Fibroblast of villous mesenchyme (primary cell): ENCODE data around the gene CCDC54. TPM values are rescaled to one million over a fixed set of nuclear protein-coding genes. Genes with fewer than 3 reads are reported as not detected.

Experiments used
- DNase-seq: peaks from one replicate; pipeline ENCODE4 v3.0.0-alpha.2; 2010; ENCODE audit warnings: low read depth
- H3K4me3 ChIP-seq: 2 replicates; pipeline ENCODE4 v1.5.1; 2011; ENCODE audit warnings: low read depth, mild to moderate bottlenecking, low read length
- CTCF ChIP-seq: IDR thresholded peaks from 2 replicates; pipeline ENCODE4 v1.5.1; 2012; ENCODE audit warnings: low read depth, mild to moderate bottlenecking, low read length; ENCODE audit not compliant: insufficient read depth
- total RNA-seq: library from RNA; depleted of rRNA; stranded (reverse); fragments of >200 nt; gene quantifications from 2 replicates; pipeline ENCODE4 v1.2.3, GENCODE V29; 2012

Gene CCDC54
- total RNA-seq, 1 donor: not detected

- DNase-seq: no peak
- TF ChIP-seq CTCF: no peak
- H3K4me3 ChIP-seq: no peak overlapping the region
Observed at GRCh38 chr3:107421881-107422280, 44.6 kb downstream of the CCDC54 start.

GRCh38 chr3:107425033-107425432, 47.8 kb downstream of the CCDC54 start:
- DNase-seq: no peak
- TF ChIP-seq CTCF: no peak
- no peak overlapping the region for H3K4me3 ChIP-seq

GRCh38 chr3:107426223-107426622, 49.0 kb downstream of the CCDC54 start:
- H3K4me3 ChIP-seq: no peak overlapping the region
- no peak for TF ChIP-seq CTCF
- no peak for DNase-seq

Other genes with a start within 250 kb of the CCDC54 start
- 52.5 and 97.6 TPM in 2 replicates for gene BBX, start 145.5 kb downstream of the CCDC54 start, total RNA-seq